WERI-Rb-1 (cell line): ENCODE results near the gene SATB2.

ENCODE experiments used
- DNase-seq: peaks from one replicate; pipeline ENCODE4 v3.0.0-alpha.2; 2020
- H3K27ac ChIP-seq: fragments of 250-450 bp; sonication (Bioruptor Pico); 2 replicates; pipeline ENCODE4 v1.5.1; 2020; ENCODE audit warnings: mild to moderate bottlenecking, moderate library complexity
- H3K27me3 ChIP-seq: fragments of 250-450 bp; sonication (Bioruptor Pico); 2 replicates; pipeline ENCODE4 v1.5.1; 2021; ENCODE audit warnings: mild to moderate bottlenecking, low read depth, moderate library complexity; ENCODE audit not compliant: insufficient read depth, severe bottlenecking
- H3K36me3 ChIP-seq: fragments of 250-450 bp; sonication (Bioruptor Pico); 2 replicates; pipeline ENCODE4 v1.5.1; 2020; ENCODE audit warnings: mild to moderate bottlenecking, moderate library complexity
- H3K4me3 ChIP-seq: 2 replicates; pipeline ENCODE4 v1.5.1; 2011; ENCODE audit warnings: low read depth, mild to moderate bottlenecking, control low read depth, low read length
- H3K9me3 ChIP-seq: fragments of 250-450 bp; sonication (Bioruptor Pico); 2 replicates; pipeline ENCODE4 v1.5.1; 2021; ENCODE audit warnings: mild to moderate bottlenecking, moderate library complexity; ENCODE audit not compliant: severe bottlenecking
- CTCF ChIP-seq: IDR thresholded peaks from 2 replicates; pipeline ENCODE4 v1.5.1; 2011; ENCODE audit warnings: low read depth, mild to moderate bottlenecking, control low read depth, inconsistent platforms, low read length

SATB2 gene

DNA sequence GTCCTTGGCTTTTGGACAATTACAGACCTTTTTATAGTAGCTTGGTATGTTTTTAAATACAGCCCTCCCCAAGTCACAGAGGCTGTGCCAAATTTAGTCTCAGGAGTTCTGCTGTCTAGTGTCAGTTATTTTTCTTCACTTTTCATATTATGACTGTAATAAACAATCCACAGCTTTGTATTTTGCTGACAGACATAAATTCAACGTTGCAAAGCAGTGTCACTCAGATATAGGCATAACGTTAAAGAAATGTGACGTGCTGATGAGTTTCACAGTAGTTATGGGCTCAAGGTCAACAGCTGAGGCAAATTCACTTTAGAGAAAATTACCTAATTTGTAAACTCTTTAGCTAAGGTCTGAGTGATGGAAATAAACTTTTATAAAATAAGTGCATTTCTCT, 151.6 kb downstream of the SATB2 start:
- H3K4me3 ChIP-seq, result no peak overlapping the region
- no peaks in the 10 kb centered on the region for H3K27me3 ChIP-seq
- no peak for DNase-seq
- TF ChIP-seq CTCF, result no peak
- no peak overlapping the region for H3K27ac ChIP-seq
- H3K36me3 ChIP-seq, result peaks cover 25% of the 10 kb centered on the region
- no peaks in the 10 kb centered on the region for H3K9me3 ChIP-seq

DNA sequence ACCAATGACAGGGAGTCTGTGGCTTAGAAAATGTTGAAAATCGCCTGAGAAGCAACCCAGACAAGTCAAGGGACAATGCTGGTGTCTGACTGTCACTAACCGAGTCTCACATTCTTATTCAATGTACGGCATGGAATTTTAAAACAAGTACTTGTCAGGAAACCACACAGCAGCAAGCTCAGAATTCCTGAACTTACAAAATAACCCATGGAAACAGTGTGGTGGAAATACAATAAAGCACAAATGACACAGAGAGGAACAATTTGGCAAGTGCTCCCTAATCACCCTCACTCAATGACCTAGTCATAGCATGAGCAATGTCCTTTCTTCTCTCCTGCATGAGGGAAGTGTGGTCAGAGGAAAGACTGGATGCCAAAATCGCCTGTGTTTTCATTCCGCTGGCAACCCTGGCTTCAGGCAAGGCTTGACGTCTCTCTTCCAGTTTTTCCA, 154.0 kb downstream of the SATB2 start:
- Histone ChIP-seq H3K27me3 (no peaks in the 10 kb centered on the region), H3K36me3 (peaks cover 25% of the 10 kb centered on the region), H3K27ac (no peak overlapping the region), H3K4me3 (no peak overlapping the region), H3K9me3 (no peaks in the 10 kb centered on the region)
- no peak for DNase-seq
- no peak for TF ChIP-seq CTCF

DNA sequence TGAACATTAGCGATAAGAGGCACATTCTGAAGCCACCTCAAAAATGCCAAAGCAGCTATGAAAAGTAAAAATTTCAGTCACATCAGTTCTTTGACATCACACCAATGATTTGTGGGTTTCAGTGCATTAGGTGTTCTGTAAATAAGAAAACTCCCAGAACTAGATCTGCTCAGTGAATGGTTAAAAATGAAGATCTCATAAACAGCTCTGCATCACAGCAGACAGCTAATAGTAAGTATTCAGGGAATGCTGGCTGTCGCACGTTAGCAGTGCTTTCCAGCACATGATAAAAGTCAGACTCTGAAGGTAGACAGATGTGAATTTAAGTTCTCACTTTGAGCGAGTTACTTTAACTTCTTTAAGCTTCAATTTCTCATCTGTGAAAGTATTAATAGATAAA, 154.9 kb downstream of the SATB2 start:
- TF ChIP-seq CTCF, result no peak
- Histone ChIP-seq H3K27me3 (no peaks in the 10 kb centered on the region), H3K27ac (no peak overlapping the region), H3K36me3 (peaks cover 17% of the 10 kb centered on the region), H3K9me3 (no peaks in the 10 kb centered on the region), H3K4me3 (no peak overlapping the region)
- DNase-seq, result no peak

GRCh38 chr2:199288424-199288823, 169.3 kb downstream of the SATB2 start:
- TF ChIP-seq CTCF, result no peak
- Histone ChIP-seq H3K36me3 (peaks cover 4% of the 10 kb centered on the region; the same call in 1 of the 2 replicates), H3K27me3 (no peaks in the 10 kb centered on the region), H3K27ac (no peak overlapping the region), H3K9me3 (no peaks in the 10 kb centered on the region), H3K4me3 (no peak overlapping the region)
- DNase-seq, result no peak

DNA sequence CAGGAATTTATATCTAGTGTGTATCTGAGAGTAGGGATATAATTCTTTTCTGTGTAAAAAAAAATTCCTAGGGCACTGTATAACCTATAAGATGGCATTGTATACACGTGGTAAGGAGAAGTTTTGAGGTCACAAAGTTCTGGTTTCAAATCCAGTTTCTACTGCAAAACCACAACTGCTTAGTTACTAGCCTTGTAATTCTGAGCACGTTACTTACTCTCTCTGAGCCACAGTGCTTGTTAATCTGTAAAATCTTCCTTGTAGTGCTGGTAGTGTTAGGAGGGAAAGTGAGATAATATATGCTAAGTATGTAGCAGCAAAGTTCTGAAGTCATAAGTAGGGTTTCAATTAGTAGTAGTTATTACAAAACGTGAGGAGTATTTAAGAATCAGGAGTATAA, 175.4 kb downstream of the SATB2 start:
- Histone ChIP-seq H3K27me3 (no peaks in the 10 kb centered on the region), H3K36me3 (peaks cover 4% of the 10 kb centered on the region; the same call in 1 of the 2 replicates)

More for the DNA sequence above, 175.4 kb downstream of the SATB2 start:
- DNase-seq, result no peak
- Histone ChIP-seq H3K9me3 (no peaks in the 10 kb centered on the region), H3K27ac (no peak overlapping the region), H3K4me3 (no peak overlapping the region)
- no peak for TF ChIP-seq CTCF
